MM.1S (cell line): Measurements from ENCODE around the gene ATN1.
A peak's percentile ranks its signal among the peaks of the same experiment; 100 is the strongest.

Experiments
- DNase-seq: peaks from one replicate; pipeline ENCODE4 v3.0.0-alpha.2; 2015
- H2AFZ ChIP-seq: fragments of 300-600 bp; sonication (generic); 2 replicates; pipeline ENCODE4 v1.6.0; 2016; ENCODE audit warnings: antibody characterized with exemption, low read length
- H3F3A ChIP-seq: fragments of 300-600 bp; sonication (generic); 2 replicates; pipeline ENCODE4 v1.6.1; 2016; ENCODE audit warnings: mild to moderate bottlenecking, antibody characterized with exemption, low read length, moderate library complexity, mixed read lengths; ENCODE audit not compliant: insufficient read depth
- H3K27ac ChIP-seq: fragments of 300-600 bp; sonication (generic); 2 replicates; pipeline ENCODE4 v1.5.1; 2016; ENCODE audit warnings: mild to moderate bottlenecking, low read length
- H3K27me3 ChIP-seq: fragments of 300-600 bp; sonication (generic); replicated peaks from 2 replicates; pipeline ENCODE4 v1.6.0; 2016; ENCODE audit warnings: low read length; ENCODE audit not compliant: insufficient read depth
- H3K36me3 ChIP-seq: fragments of 300-600 bp; sonication (generic); replicated peaks from 2 replicates; pipeline ENCODE4 v1.6.1; 2016; ENCODE audit warnings: mild to moderate bottlenecking, low read length, mixed read lengths; ENCODE audit not compliant: insufficient read depth
- H3K4me1 ChIP-seq: fragments of 300-600 bp; sonication (generic); 2 replicates; pipeline ENCODE4 v1.6.1; 2016; ENCODE audit warnings: low read length, mixed read lengths
- H3K4me2 ChIP-seq: fragments of 300-600 bp; sonication (generic); 2 replicates; pipeline ENCODE4 v1.6.0; 2016; ENCODE audit warnings: low read depth, low read length
- H3K4me3 ChIP-seq: fragments of 300-600 bp; sonication (generic); 2 replicates; pipeline ENCODE4 v1.5.1; 2016; ENCODE audit warnings: low read length, mixed read lengths
- H3K79me2 ChIP-seq: fragments of 300-600 bp; sonication (generic); 2 replicates; pipeline ENCODE4 v1.6.1; 2016; ENCODE audit warnings: mixed run types, low read length, mixed read lengths
- H3K9ac ChIP-seq: fragments of 300-600 bp; sonication (generic); 2 replicates; pipeline ENCODE4 v1.6.1; 2016; ENCODE audit warnings: low read length, mixed read lengths
- H3K9me2 ChIP-seq: fragments of 300-600 bp; sonication (generic); replicated peaks from 2 replicates; pipeline ENCODE4 v1.6.1; 2016; ENCODE audit warnings: mild to moderate bottlenecking, low read length, mixed read lengths; ENCODE audit not compliant: insufficient read depth
- H3K9me3 ChIP-seq: fragments of 300-600 bp; sonication (generic); replicated peaks from 2 replicates; pipeline ENCODE4 v1.6.1; 2016; ENCODE audit warnings: mild to moderate bottlenecking, low read length, mixed read lengths; ENCODE audit not compliant: insufficient read depth
- H4K20me1 ChIP-seq: fragments of 300-600 bp; sonication (generic); 2 replicates; pipeline ENCODE4 v1.6.1; 2016; ENCODE audit warnings: mild to moderate bottlenecking, low read length, moderate library complexity, mixed read lengths; ENCODE audit not compliant: insufficient read depth
- EZH2 ChIP-seq: fragments of 300-600 bp; sonication (generic); optimal IDR thresholded peaks from 2 replicates; pipeline ENCODE3; 2017; ENCODE audit warnings: low read depth, mild to moderate bottlenecking, antibody characterized with exemption, low read length, mixed read lengths
- EZH2phosphoT487 ChIP-seq: fragments of 300-600 bp; sonication (generic); IDR thresholded peaks from 2 replicates; pipeline ENCODE4 v1.6.1; 2018; ENCODE audit warnings: antibody characterized with exemption, low read length
- TF ChIP-seq, protein P1 (sequence below): fragments of 300-600 bp; sonication (generic); IDR thresholded peaks from 2 replicates; pipeline ENCODE4 v1.5.1; 2016; ENCODE audit warnings: antibody characterized with exemption, low read length, mixed read lengths

Gene ATN1

DNA sequence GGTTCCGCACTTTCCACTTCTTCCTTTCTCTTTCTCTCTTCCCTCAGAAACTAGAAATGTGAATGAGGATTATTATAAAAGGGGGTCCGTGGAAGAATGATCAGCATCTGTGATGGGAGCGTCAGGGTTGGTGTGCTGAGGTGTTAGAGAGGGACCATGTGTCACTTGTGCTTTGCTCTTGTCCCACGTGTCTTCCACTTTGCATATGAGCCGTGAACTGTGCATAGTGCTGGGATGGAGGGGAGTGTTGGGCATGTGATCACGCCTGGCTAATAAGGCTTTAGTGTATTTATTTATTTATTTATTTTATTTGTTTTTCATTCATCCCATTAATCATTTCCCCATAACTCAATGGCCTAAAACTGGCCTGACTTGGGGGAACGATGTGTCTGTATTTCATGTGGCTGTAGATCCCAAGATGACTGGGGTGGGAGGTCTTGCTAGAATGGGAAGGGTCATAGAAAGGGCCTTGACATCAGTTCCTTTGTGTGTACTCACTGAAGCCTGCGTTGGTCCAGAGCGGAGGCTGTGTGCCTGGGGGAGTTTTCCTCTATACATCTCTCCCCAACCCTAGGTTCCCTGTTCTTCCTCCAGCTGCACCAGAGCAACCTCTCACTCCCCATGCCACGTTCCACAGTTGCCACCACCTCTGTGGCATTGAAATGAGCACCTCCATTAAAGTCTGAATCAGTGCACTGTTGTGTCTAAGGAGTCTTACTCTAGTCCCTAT lies 4.6 kb upstream of the ATN1 start:
- Histone ChIP-seq H3K4me2 (peak overlapping the region; percentile 76), H3K9ac (peak overlapping the region; percentile 74)
- TF ChIP-seq EZH2: no peak
- TF ChIP-seq, protein P1, sequence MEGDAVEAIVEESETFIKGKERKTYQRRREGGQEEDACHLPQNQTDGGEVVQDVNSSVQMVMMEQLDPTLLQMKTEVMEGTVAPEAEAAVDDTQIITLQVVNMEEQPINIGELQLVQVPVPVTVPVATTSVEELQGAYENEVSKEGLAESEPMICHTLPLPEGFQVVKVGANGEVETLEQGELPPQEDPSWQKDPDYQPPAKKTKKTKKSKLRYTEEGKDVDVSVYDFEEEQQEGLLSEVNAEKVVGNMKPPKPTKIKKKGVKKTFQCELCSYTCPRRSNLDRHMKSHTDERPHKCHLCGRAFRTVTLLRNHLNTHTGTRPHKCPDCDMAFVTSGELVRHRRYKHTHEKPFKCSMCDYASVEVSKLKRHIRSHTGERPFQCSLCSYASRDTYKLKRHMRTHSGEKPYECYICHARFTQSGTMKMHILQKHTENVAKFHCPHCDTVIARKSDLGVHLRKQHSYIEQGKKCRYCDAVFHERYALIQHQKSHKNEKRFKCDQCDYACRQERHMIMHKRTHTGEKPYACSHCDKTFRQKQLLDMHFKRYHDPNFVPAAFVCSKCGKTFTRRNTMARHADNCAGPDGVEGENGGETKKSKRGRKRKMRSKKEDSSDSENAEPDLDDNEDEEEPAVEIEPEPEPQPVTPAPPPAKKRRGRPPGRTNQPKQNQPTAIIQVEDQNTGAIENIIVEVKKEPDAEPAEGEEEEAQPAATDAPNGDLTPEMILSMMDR: no peak

DNA sequence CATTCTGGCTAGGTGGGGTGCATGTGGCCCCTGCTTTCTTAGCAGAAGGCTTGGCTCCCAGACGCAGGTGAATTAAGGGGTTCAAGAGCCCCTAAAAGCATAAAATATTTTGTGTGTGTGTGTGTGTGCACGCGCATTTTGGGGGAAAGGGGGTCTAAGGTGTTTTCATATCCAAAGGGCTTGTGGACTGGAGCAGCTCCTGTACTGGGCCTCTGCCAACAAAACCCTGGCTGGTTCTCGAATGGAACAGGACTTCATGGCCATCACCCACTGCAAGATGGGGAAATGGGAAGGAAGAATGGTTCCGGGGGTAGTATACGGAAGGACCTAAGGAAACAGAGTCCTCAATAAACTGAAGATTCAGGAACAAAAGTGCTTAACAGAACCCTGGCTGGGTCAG lies 3.9 kb upstream of the ATN1 start:
- no peak for DNase-seq
- Histone ChIP-seq H3K36me3 (no peaks in the 10 kb centered on the region; the same call in 1 of the 2 replicates), H3K4me1 (peaks cover 71% of the 10 kb centered on the region), H3F3A (peaks cover 60% of the 10 kb centered on the region), H3K9me2 (no peaks in the 10 kb centered on the region), H3K27me3 (no peaks in the 10 kb centered on the region), H3K9me3 (no peaks in the 10 kb centered on the region), H3K4me2 (peak overlapping the region; percentile 83; the same call in 1 of the 2 replicates), H3K27ac (peak overlapping the region; percentile 92; the same call in 1 of the 2 replicates), H3K4me3 (no peak overlapping the region), H4K20me1 (no peaks in the 10 kb centered on the region), H3K79me2 (peaks cover 45% of the 10 kb centered on the region), H2AFZ (no peak overlapping the region), H3K9ac (peak overlapping the region; percentile 56; the same call in 1 of the 2 replicates)
- TF ChIP-seq EZH2phosphoT487 (no peak), EZH2 (no peak)
- TF ChIP-seq, protein P1: no peak

More for the DNA sequence above, 4.6 kb upstream of the ATN1 start:
- Histone ChIP-seq H4K20me1 (no peaks in the 10 kb centered on the region), H2AFZ (no peak overlapping the region), H3K36me3 (no peaks in the 10 kb centered on the region; the same call in 1 of the 2 replicates), H3K27ac (peak overlapping the region; percentile 92), H3K4me1 (peaks cover 69% of the 10 kb centered on the region), H3K79me2 (peaks cover 39% of the 10 kb centered on the region), H3K4me3 (peak overlapping the region; percentile 45), H3K9me3 (no peaks in the 10 kb centered on the region), H3F3A (peaks cover 60% of the 10 kb centered on the region), H3K27me3 (no peaks in the 10 kb centered on the region), H3K9me2 (no peaks in the 10 kb centered on the region)
- DNase-seq: no peak

DNA sequence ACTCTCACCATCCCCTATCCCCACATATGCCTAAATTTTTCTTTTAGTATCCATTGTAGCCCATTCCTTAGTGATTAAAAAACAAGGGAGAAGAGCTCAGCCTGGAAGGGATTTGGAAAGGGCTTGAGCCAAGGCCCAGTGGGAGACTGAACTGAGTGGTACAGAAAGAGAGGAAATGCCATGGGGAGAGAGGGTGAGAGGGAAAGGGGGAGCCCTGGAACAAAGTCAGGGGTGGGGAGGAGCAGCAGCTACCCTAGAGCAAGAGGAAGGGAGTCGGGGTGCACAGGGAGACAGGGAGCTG lies 2.6 kb upstream of the ATN1 start:
- H3K4me1 ChIP-seq: peaks cover 66% of the 10 kb centered on the region
- no peaks in the 10 kb centered on the region for H3K27me3 ChIP-seq
- no peak overlapping the region for H3K4me3 ChIP-seq
- no peaks in the 10 kb centered on the region for H3K9me3 ChIP-seq
- TF ChIP-seq, protein P1: no peak
- TF ChIP-seq EZH2phosphoT487 (no peak), EZH2 (no peak)
- peaks cover 58% of the 10 kb centered on the region for H3K79me2 ChIP-seq
- no peaks in the 10 kb centered on the region for H4K20me1 ChIP-seq
- no peaks in the 10 kb centered on the region; the same call in 1 of the 2 replicates for H3K36me3 ChIP-seq
- H2AFZ ChIP-seq: no peak overlapping the region
- no peak for DNase-seq
- H3K9ac ChIP-seq: no peak overlapping the region
- H3K4me2 ChIP-seq: peak overlapping the region; percentile 83; the same call in 1 of the 2 replicates
- H3K27ac ChIP-seq: peak overlapping the region; percentile 92; the same call in 1 of the 2 replicates
- H3K9me2 ChIP-seq: no peaks in the 10 kb centered on the region
- peaks cover 59% of the 10 kb centered on the region for H3F3A ChIP-seq
